Anterior cingulate cortex (tissue), 58 donors: ENCODE results near the gene FCGR3A.
"Not testable (repeated sequence)": the region's sequence is repeated elsewhere in the genome, so short reads cannot be mapped to it uniquely, and the experiment has no call there.

Experiments used
- DNase-seq, 58 donors: peaks; one replicate each; lab custom pipeline; 2025; lab: John Stamatoyannopoulos, UW

The FCGR3A gene

GRCh38 chr1:161557506-161558450 is 8.2 kb upstream of the FCGR3A start:
- DNase-seq, result not testable (repeated sequence)

- not testable (repeated sequence) for DNase-seq
Observed at GRCh38 chr1:161556990-161557389, 7.4 kb upstream of the FCGR3A start.

- DNase-seq, result not testable (repeated sequence)
Observed at GRCh38 chr1:161556143-161556542, 6.5 kb upstream of the FCGR3A start.

- DNase-seq, result not testable (repeated sequence)
Observed at GRCh38 chr1:161554815-161555417, 5.3 kb upstream of the FCGR3A start.

- not testable (repeated sequence) for DNase-seq
Observed at GRCh38 chr1:161554340-161554739, 4.7 kb upstream of the FCGR3A start.

- DNase-seq, result not testable (repeated sequence)
Observed at GRCh38 chr1:161553631-161554030, 4.0 kb upstream of the FCGR3A start.

- DNase-seq, result not testable (repeated sequence)
Observed at GRCh38 chr1:161550942-161551341, 1.3 kb upstream of the FCGR3A start.

- DNase-seq, result not testable (repeated sequence)
Observed at GRCh38 chr1:161548749-161549406, 740 bp downstream of the FCGR3A start.

- not testable (repeated sequence) for DNase-seq
Observed at GRCh38 chr1:161547995-161548741, 1.4 kb downstream of the FCGR3A start.

- DNase-seq, result not testable (repeated sequence)
Observed at GRCh38 chr1:161545005-161545731, 4.5 kb downstream of the FCGR3A start.

- not testable (repeated sequence) for DNase-seq
Observed at GRCh38 chr1:161543125-161543524, 6.5 kb downstream of the FCGR3A start.

GRCh38 chr1:161542091-161542559 is 7.5 kb downstream of the FCGR3A start:
- not testable (repeated sequence) for DNase-seq

- not testable (repeated sequence) for DNase-seq
Observed at GRCh38 chr1:161540570-161540960, 9.1 kb downstream of the FCGR3A start.

- DNase-seq, result peak in 52 of 58 donors; percentile 15 to 87 (median 54)
Observed at GRCh38 chr1:161539731-161540569, 9.7 kb downstream of the FCGR3A start.

- not testable (repeated sequence) for DNase-seq
Observed at GRCh38 chr1:161538925-161539479, 10.6 kb downstream of the FCGR3A start.

- not testable (repeated sequence) for DNase-seq
Observed at GRCh38 chr1:161537068-161537669, 12.4 kb downstream of the FCGR3A start.
